HG03521 (cell line): ENCODE data around the gene CAST.
"Not testable (repeated sequence)": the region's sequence is repeated elsewhere in the genome, so short reads cannot be mapped to it uniquely, and the experiment has no call there.

Experiments
- ATAC-seq: cut with Tn5 transposase; IDR thresholded peaks from one replicate; pipeline ENCODE4 v1.9.1; 2021; ENCODE audit warnings: mild to moderate bottlenecking, moderate library complexity; ENCODE audit not compliant: unreplicated experiment

The CAST gene

DNA sequence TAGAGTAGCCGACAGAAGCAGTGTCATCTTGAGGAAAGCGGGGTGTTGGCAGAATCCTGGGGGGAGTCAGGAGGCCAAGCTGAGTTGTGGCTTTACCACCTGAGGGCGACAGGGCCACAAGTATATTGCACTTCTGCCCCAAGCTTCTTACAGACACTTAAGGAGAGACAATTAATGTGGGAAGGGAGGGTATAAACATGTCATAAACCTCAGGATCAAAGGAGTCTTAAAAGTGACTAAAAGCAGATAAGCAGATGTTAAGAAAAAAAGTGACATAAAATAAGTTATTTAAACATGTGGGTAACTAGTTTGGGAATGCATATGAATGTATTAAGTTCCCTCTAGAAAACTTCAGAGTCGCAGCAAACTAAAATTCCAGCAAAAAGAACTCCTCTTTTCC lies 81.6 kb downstream of the CAST start:
- no peak for ATAC-seq

DNA sequence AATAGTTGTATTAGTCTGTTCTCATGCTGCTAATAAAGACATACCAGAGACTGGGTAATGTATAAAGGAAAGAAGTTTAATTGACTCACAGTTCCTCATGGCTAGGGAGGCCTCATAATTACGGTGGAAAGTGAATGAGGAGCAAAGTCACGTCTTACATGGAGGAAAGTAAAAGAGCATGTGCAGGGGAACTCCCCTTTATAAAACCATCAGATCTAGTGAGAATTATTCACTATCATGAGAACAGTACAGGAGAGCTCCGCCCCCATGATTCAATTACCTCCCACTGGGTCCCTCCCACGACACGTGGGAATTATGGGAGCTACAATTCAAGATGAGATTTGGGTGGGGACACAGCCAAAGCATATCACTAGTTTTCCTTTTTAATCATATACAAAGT lies 82.0 kb downstream of the CAST start:
- not testable (repeated sequence) for ATAC-seq

DNA sequence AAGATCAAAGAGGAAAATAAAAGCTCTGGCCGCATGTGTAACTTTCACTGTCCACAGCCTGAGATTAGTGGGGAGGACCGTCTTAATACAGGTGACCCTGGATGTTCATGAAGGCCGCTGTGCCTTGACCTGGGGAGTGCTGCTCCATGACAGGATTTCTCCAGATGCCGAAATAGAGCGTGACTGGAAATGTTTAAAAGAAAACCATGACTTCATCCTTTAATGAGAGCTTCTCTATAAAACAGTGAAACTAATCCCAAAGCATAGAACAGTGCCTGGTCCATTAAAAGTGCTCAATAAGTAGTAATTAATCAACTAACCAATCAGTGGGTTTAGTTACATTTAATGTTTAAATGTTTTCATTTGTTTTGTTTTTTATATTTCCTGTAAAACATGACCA lies 82.8 kb downstream of the CAST start:
- ATAC-seq = no peak

GRCh38 chr5:96745844-96746531 lies 83.8 kb downstream of the CAST start:
- no peak for ATAC-seq

- no peak for ATAC-seq
Observed at GRCh38 chr5:96747720-96748119, 85.5 kb downstream of the CAST start.

DNA sequence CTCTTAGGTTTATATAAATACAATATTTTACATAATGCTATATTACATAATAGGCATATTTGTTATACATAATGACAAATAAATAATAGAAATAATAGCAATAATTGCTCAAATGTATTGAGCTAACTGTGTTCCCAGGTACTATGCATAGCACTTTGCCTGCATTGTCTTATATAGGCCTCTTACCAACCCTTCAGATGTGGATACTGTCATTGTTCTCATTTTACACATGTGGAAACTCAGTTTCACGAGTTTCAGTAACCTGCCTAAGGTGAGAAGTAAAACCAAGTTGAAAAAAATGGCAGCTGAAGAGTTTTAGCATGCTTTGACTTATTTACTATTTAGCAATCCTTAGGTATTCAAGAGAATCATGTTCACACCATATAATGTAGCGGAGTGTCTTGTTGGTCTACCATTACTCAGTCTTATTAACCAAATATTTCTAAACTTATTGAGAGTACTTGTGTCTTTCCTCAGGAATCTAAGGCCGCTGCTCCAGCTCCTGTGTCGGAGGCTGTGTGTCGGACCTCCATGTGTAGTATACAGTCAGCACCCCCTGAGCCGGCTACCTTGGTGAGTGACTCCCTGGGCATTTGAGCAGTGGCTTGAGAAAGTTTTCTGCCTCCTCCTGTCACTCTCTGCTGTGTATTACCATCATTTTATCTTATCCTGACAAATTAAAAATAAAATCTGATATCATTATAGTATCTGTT lies 88.1 kb downstream of the CAST start:
- no peak for ATAC-seq

GRCh38 chr5:96751203-96752169 lies 89.3 kb downstream of the CAST start:
- no peak for ATAC-seq

DNA sequence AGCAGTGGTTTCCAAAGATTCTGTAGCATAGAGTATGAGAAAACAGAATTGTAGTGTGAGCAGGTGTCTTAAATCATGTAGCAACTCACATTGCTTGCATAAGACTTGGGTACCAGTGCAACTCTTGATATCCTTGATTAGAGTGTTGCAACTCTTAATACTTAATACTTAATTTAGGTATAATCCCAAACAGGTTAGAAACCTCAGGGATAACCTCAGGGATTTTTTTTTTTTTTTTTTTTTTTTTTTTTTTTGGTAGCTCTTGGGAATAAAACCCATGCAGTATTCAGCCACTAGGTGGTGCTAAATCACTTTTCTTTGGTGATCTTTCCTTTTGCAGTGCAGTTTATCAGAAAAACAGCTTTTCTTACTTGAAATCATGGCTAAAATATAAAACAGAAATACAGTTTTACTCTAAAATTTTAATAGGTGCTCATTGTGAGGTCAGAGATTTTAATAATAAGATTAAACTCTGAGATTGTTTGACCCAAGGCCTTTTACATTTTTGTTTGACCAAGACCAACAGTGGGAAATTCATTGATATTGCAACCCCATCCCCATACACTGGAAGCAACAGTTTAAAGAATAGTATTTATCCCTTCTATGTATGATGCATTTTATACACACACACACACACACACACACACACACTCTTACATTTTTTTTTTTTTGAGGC lies 90.3 kb downstream of the CAST start:
- ATAC-seq = no peak

- no peak for ATAC-seq
Observed at GRCh38 chr5:96753017-96753397, 90.8 kb downstream of the CAST start.

DNA sequence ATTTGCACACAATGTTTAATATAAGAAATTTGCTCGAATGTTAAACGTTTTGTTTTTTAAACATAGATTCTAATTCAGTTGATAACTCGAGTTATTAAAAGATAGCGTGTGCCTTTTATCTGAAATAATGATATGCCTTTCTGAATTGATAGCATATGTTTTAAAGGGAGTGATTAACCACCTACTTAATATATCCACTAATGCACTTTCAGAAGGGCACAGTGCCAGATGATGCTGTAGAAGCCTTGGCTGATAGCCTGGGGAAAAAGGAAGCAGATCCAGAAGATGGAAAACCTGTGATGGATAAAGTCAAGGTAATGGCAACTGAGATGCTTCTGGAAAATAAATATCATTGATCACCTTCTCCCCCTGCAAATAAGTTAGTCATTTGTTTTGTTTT lies 91.7 kb downstream of the CAST start:
- no peak for ATAC-seq

DNA sequence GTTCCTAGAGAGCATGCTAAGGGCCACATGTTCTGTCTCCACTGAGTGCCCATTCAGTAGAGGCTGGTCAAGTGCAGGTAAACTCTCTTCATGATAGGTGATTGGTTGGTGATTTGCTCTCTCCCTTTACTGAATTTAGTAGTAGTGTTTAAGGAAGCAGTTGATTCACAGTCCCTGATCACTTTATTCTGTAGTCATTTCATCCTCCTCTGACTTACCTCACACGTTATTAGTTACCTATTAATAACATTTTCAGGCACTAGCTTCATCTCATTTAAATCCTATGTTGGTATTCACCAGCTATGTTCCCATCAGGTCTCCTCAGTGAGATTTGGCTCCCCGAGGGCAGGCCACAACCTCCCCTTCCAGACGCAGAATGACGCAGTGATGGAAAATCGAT lies 93.7 kb downstream of the CAST start:
- ATAC-seq = no peak

- no peak for ATAC-seq
Observed at GRCh38 chr5:96756985-96757384, 94.8 kb downstream of the CAST start.

DNA sequence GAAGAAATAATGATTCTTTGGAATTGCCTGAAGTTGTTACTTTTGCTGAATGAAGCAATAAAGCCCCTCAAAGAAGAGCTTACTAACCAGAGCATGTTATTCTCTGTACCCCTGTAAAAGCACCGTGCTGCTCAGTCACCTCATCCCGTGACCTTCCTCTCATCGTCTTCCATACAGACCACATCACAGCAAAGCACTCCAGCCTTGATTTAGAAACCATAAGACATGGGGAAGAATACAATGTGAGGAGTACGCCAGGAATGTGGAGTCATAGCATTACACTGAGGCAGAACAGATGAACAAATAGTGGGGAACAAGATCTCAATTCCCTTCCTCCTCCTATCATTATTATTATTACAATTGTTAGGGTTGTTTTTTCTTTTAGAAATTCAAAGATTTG lies 96.4 kb downstream of the CAST start:
- ATAC-seq = no peak

DNA sequence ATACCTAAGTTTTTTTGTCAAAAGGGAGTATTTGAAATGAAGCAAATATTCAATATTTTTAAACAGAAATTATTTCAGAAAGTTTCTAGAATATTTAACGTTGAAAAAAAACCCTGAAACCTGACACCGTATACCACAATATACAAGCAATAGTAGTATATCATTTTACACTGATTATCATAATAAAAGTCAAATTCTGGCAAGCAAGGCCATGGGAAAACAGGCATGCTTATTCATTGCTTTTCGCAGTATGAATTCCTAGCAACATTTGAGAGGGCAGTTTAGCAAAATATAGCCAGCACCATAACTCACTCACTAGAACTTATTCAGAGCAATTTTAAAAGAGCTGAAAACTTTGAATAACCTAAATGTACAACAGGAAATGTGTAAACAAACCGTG lies 99.4 kb downstream of the CAST start:
- no peak for ATAC-seq

DNA sequence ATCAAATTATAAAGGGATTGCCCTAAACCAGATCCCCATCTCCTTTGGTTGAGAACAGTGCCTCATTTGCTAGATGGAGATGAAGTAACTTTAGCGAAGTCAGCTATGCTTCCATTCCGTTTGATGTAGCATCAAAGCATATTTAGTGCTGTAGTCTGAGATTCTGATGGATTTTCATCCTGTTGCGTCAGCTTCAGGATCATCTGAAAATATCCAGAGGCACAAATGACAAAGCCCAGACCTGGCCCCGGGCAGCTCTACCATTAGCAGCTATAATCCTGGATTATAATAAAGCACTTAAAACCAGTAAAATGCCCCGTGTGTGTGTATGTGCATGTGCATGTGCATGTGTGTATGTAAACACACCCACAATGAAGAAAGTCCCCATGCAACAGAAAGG lies 100.8 kb downstream of the CAST start:
- ATAC-seq = no peak

DNA sequence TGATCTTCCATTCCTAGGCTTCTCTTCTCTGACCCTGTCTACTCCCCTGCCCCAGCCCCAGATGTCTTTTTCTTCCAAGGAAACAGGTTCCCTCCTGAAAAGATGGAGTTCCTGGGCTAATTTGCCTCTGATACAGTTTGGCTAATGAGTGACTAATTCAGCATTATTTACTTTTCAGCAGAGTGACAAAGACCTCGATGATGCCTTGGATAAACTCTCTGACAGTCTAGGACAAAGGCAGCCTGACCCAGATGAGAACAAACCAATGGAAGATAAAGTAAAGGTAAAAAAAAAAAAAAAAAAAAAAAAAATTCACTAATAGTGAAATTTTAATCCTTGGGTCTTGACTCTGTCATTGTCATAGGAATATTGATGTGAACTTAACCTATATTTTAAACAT lies 102.9 kb downstream of the CAST start:
- no peak for ATAC-seq

DNA sequence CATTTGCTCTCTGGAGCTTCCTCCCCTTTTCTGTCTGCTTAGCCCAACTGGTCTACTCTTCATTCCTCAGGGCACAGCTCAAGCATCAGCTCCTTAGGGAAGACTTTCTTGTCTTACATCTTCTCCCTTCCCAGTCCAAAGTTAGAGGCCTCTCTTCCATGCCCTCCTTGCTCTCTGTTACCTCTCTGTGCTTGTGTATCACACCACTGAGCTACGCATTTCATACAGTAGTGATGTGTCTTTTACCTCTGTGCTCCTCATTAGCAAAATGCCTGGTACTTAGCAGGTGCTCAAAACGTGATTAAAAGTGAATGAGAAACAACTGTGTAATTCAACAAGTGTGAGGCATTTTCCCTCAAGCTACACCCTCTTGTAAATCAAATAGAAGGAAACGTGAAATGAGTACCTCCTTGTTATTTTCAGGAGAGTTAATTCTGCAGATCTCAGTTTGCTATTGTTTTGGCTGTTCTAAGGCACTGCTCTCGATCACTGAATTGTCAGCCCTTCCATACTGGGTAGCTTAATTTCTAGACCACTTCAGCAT lies 106.6 kb downstream of the CAST start:
- ATAC-seq = no peak

- ATAC-seq = no peak
Observed at GRCh38 chr5:96771395-96771794, 109.2 kb downstream of the CAST start.

GRCh38 chr5:96772111-96772510 lies 109.9 kb downstream of the CAST start:
- ATAC-seq = no peak

DNA sequence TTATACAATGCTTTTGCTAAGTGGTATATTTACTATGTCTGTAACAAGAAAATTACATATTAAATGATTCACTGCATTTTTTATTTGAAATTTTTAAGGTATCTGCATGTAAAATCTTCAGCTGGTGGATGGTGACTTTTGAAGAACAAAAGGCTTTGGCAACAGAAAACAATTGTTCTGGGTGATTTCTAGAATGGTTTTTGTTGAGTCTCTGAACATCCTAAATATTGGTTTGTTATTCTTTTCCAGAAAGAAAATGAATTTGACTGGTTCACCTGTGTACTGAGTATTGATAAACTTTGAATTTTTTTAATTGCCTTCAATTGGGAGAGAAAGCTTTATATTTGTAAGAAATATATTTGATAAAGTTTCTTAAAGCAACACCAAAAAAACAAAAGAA lies 110.4 kb downstream of the CAST start:
- no peak for ATAC-seq

GRCh38 chr5:96775050-96775449 lies 112.9 kb downstream of the CAST start:
- no peak for ATAC-seq
